Mesenchymal stem cell (in vitro differentiated cells and primary cell): ENCODE results near the gene PNLIPRP3.

ENCODE experiments used
- DNase-seq: peaks from one replicate; pipeline ENCODE4 v3.0.0-alpha.2; 2013
- H2AFZ ChIP-seq: one replicate; pipeline ENCODE4 v1.6.1; 2013; ENCODE audit warnings: low read depth, mild to moderate bottlenecking, control low read depth, inconsistent platforms, low read length, moderate library complexity
- H2AK5ac ChIP-seq: 2 replicates; pipeline ENCODE4 v1.6.1; 2013; ENCODE audit warnings: low read length, moderate library complexity, mild to moderate bottlenecking, inconsistent platforms; ENCODE audit not compliant: severe bottlenecking
- H2BK120ac ChIP-seq: one replicate; pipeline ENCODE4 v1.6.1; 2013; ENCODE audit warnings: low read depth, mild to moderate bottlenecking, inconsistent platforms, low read length, moderate library complexity
- H2BK12ac ChIP-seq, 2 experiments: one replicate each; pipeline ENCODE4 v1.6.1; 2013; ENCODE audit warnings: inconsistent platforms in 2 of 2, low read length in 2 of 2, mild to moderate bottlenecking in 2 of 2, moderate library complexity in 2 of 2, control low read depth in 1 of 2
- H2BK15ac ChIP-seq: one replicate; pipeline ENCODE4 v1.6.1; 2013; ENCODE audit warnings: mild to moderate bottlenecking, low read depth, inconsistent platforms; ENCODE audit not compliant: poor library complexity, severe bottlenecking
- H2BK5ac ChIP-seq: 2 replicates; pipeline ENCODE4 v1.6.1; 2013; ENCODE audit warnings: low read depth, mild to moderate bottlenecking, low read length, control low read depth, inconsistent platforms; ENCODE audit not compliant: poor library complexity, severe bottlenecking
- H3K14ac ChIP-seq, 2 experiments: one replicate each; pipeline ENCODE4 v1.6.1; 2013; ENCODE audit warnings: inconsistent platforms in 2 of 2, low read length in 2 of 2, control low read depth in 1 of 2, mild to moderate bottlenecking in 1 of 2, moderate library complexity in 1 of 2
- H3K18ac ChIP-seq, 2 experiments: one replicate each; pipeline ENCODE4 v1.6.1; 2013; ENCODE audit warnings: inconsistent platforms in 2 of 2, low read length in 2 of 2, control low read depth in 1 of 2, low read depth in 1 of 2, mild to moderate bottlenecking in 1 of 2
- H3K23ac ChIP-seq, 2 experiments: one replicate each; pipeline ENCODE4 v1.6.1; 2013; ENCODE audit warnings: inconsistent platforms in 2 of 2, low read length in 2 of 2, mild to moderate bottlenecking in 2 of 2, moderate library complexity in 2 of 2, control low read depth in 1 of 2
- H3K27ac ChIP-seq: 2 replicates; pipeline ENCODE4 v1.5.1; 2013; ENCODE audit warnings: mild to moderate bottlenecking, moderate library complexity, low read length, control low read depth, inconsistent platforms; ENCODE audit not compliant: poor library complexity, severe bottlenecking
- H3K27me3 ChIP-seq, 2 experiments: 2 replicates each; pipeline versions ENCODE4 v1.6.1 to v1.7.0; 2013; ENCODE audit warnings: low read length in 2 of 2, mild to moderate bottlenecking in 2 of 2, moderate library complexity in 2 of 2, control low read depth in 1 of 2, inconsistent platforms in 1 of 2; ENCODE audit not compliant: control insufficient read depth in 1 of 2, insufficient read depth in 1 of 2
- H3K36me3 ChIP-seq, 2 experiments: 2 replicates each; pipeline versions ENCODE4 v1.6.1 to v1.7.0; 2013; ENCODE audit warnings: low read length in 2 of 2, control low read depth in 1 of 2, inconsistent platforms in 1 of 2, low read depth in 1 of 2, mild to moderate bottlenecking in 1 of 2; ENCODE audit not compliant: insufficient read depth in 2 of 2, control insufficient read depth in 1 of 2
- H3K4ac ChIP-seq, 2 experiments: one replicate each; pipeline ENCODE4 v1.6.1; 2013; ENCODE audit warnings: inconsistent platforms in 2 of 2, low read length in 2 of 2, mild to moderate bottlenecking in 2 of 2, moderate library complexity in 2 of 2, control low read depth in 1 of 2, low read depth in 1 of 2
- H3K4me1 ChIP-seq: 2 replicates; pipeline ENCODE4 v1.6.1; 2013; ENCODE audit warnings: low read depth, low read length, control low read depth; ENCODE audit not compliant: control insufficient read depth, insufficient read depth
- H3K4me2 ChIP-seq: 2 replicates; pipeline ENCODE4 v1.6.1; 2013; ENCODE audit warnings: low read length, mild to moderate bottlenecking, inconsistent platforms; ENCODE audit not compliant: poor library complexity, severe bottlenecking
- H3K4me3 ChIP-seq, 2 experiments: 2 replicates each; pipeline versions ENCODE4 v1.5.1 to v1.7.0; 2013; ENCODE audit warnings: low read length in 2 of 2, mild to moderate bottlenecking in 2 of 2, control low read depth in 1 of 2, low read depth in 1 of 2; ENCODE audit not compliant: insufficient read depth in 1 of 2
- H3K79me1 ChIP-seq: replicated peaks from 2 replicates; pipeline ENCODE4 v1.6.1; 2013; ENCODE audit warnings: mild to moderate bottlenecking, control low read depth, low read length, inconsistent platforms; ENCODE audit not compliant: poor library complexity, severe bottlenecking
- H3K9ac ChIP-seq: 2 replicates; pipeline ENCODE4 v1.7.0; 2013; ENCODE audit warnings: mild to moderate bottlenecking, low read length, moderate library complexity
- H3K9me3 ChIP-seq: 2 replicates; pipeline ENCODE4 v1.7.0; 2013; ENCODE audit warnings: mild to moderate bottlenecking, low read length; ENCODE audit not compliant: control insufficient read depth
- H4K8ac ChIP-seq: one replicate; pipeline ENCODE4 v1.6.1; 2013; ENCODE audit warnings: inconsistent platforms, mild to moderate bottlenecking, low read length, moderate library complexity
- H4K91ac ChIP-seq: one replicate; pipeline ENCODE4 v1.6.1; 2013; ENCODE audit warnings: mild to moderate bottlenecking, low read length, inconsistent platforms
- WGBS: methylation state at CpG from one replicate; pipeline ENCODE4 v1.1.7; 2013; ENCODE audit warnings: mixed read lengths; 5-methylcytosine and 5-hydroxymethylcytosine counted together

PNLIPRP3 gene

DNA sequence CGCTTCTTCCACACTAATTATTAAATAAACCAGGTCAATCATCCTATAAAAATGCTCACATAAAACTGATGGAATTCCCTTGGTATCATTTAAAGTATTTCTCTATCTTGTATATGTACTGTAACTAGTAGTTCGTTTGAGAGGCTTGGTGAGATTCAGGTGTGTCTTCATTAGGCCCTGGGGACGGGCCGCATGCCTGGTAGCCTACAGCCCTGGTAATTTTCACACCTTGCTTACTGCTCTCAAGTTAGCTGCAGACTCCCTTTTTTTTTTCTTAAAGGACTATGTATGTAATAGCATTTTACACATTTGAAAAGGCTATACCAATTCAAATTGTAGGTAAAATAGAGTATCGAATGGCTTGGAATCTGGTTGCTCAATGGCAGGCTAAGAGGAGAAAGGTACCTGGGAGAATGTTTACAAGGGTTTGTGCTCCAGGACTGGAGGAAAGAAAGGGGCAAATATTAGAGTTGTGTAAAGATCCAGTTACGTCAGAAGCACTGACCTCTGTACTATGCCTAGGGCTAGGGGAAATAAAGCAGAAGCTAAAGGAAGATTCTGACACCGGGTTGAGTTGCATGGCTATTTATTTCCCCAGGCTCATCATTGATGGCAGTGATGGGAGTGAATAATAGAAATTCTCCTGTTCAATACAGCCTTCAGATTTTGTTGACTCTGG lies 59.3 kb downstream of the PNLIPRP3 start:
- no peak overlapping the region for H3K4me3 ChIP-seq
- no peak overlapping the region for H2BK120ac ChIP-seq
- H3K23ac ChIP-seq, result no peak overlapping the region
- no peak overlapping the region for H3K14ac ChIP-seq
- no peak overlapping the region for H2AK5ac ChIP-seq
- WGBS, result 68% methylated on average over 7 of the region's 7 CpGs
- no peak overlapping the region for H3K9ac ChIP-seq
- no peak overlapping the region for H4K91ac ChIP-seq
- H2AFZ ChIP-seq, result no peak overlapping the region
- no peak overlapping the region for H3K27ac ChIP-seq
- no peak overlapping the region for H2BK5ac ChIP-seq
- no peaks in the 10 kb centered on the region for H3K4me1 ChIP-seq
- DNase-seq, result no peak
- H3K79me1 ChIP-seq, result no peaks in the 10 kb centered on the region
- no peak overlapping the region for H2BK12ac ChIP-seq
- H3K18ac ChIP-seq, result no peak overlapping the region
- H4K8ac ChIP-seq, result no peak overlapping the region
- no peak overlapping the region for H2BK15ac ChIP-seq
- H3K9me3 ChIP-seq, result no peaks in the 10 kb centered on the region
- no peak overlapping the region for H3K4ac ChIP-seq
- no peak overlapping the region for H3K4me2 ChIP-seq
- no peaks in the 10 kb centered on the region for H3K36me3 ChIP-seq
- peaks cover 0 to 4% of the 10 kb centered on the region in 2 experiments for H3K27me3 ChIP-seq

- Histone ChIP-seq H3K4me1 (no peaks in the 10 kb centered on the region), H3K4ac (no peak overlapping the region), H3K27ac (no peak overlapping the region), H4K8ac (no peak overlapping the region), H2AFZ (no peak overlapping the region), H3K9me3 (no peaks in the 10 kb centered on the region), H3K4me3 (no peak overlapping the region), H2BK120ac (no peak overlapping the region), H2BK12ac (no peak overlapping the region), H3K14ac (no peak overlapping the region), H3K9ac (no peak overlapping the region), H2BK5ac (no peak overlapping the region), H2AK5ac (no peak overlapping the region), H4K91ac (no peak overlapping the region), H3K18ac (no peak overlapping the region), H2BK15ac (no peak overlapping the region), H3K23ac (no peak overlapping the region), H3K27me3 (peaks cover 0 to 4% of the 10 kb centered on the region in 2 experiments), H3K79me1 (no peaks in the 10 kb centered on the region), H3K36me3 (no peaks in the 10 kb centered on the region), H3K4me2 (no peak overlapping the region)
- 79% methylated on average over 1 of the region's 1 CpG for WGBS
- DNase-seq, result no peak
Measured at GRCh38 chr10:116487522-116488430, 60.1 kb downstream of the PNLIPRP3 start.

DNA sequence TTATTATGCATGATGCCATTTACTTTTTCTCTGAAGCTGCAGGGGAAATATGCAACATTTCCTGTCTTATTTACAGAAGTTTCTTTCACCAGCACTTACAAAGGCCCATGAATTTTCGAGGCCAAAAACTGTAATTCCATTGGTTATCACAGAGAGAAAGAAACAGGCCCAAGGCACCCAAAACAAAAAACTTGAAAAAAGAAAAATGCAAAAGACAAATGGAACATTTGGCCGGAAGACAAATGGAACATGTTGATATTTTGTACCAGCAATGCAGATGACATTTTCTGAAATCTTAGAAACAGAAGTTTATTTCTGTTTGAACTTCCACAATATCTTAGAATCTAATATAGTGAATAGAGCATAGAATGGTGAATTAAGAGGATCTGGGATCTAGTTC lies 61.8 kb downstream of the PNLIPRP3 start:
- H3K23ac ChIP-seq, result no peak overlapping the region
- no peak overlapping the region for H2BK15ac ChIP-seq
- H2BK12ac ChIP-seq, result no peak overlapping the region
- no peaks in the 10 kb centered on the region for H3K79me1 ChIP-seq
- H4K91ac ChIP-seq, result no peak overlapping the region
- H4K8ac ChIP-seq, result no peak overlapping the region
- H3K9ac ChIP-seq, result no peak overlapping the region
- H2AK5ac ChIP-seq, result no peak overlapping the region
- H3K18ac ChIP-seq, result no peak overlapping the region
- H3K36me3 ChIP-seq, result no peaks in the 10 kb centered on the region
- H2BK120ac ChIP-seq, result no peak overlapping the region
- no peak for DNase-seq
- H3K27ac ChIP-seq, result no peak overlapping the region
- no peak overlapping the region for H3K4me3 ChIP-seq
- no peak overlapping the region for H3K4me2 ChIP-seq
- no peak overlapping the region for H2AFZ ChIP-seq
- H3K9me3 ChIP-seq, result no peaks in the 10 kb centered on the region
- 72% methylated on average over 2 of the region's 2 CpGs for WGBS
- peaks cover 0 to 4% of the 10 kb centered on the region in 2 experiments for H3K27me3 ChIP-seq
- H3K14ac ChIP-seq, result no peak overlapping the region
- no peak overlapping the region for H2BK5ac ChIP-seq
- no peaks in the 10 kb centered on the region for H3K4me1 ChIP-seq
- no peak overlapping the region for H3K4ac ChIP-seq

- no peaks in the 10 kb centered on the region for H3K36me3 ChIP-seq
- no peaks in the 10 kb centered on the region for H3K79me1 ChIP-seq
- 33% methylated on average over 1 of the region's 2 CpGs for WGBS
- no peak overlapping the region for H3K18ac ChIP-seq
- H2AFZ ChIP-seq, result no peak overlapping the region
- H3K9me3 ChIP-seq, result no peaks in the 10 kb centered on the region
- H2AK5ac ChIP-seq, result no peak overlapping the region
- no peak overlapping the region for H4K8ac ChIP-seq
- H3K4me1 ChIP-seq, result no peaks in the 10 kb centered on the region
- no peak overlapping the region for H2BK12ac ChIP-seq
- no peak overlapping the region for H4K91ac ChIP-seq
- H3K4me2 ChIP-seq, result no peak overlapping the region
- H3K9ac ChIP-seq, result no peak overlapping the region
- H3K14ac ChIP-seq, result no peak overlapping the region
- no peak overlapping the region for H2BK15ac ChIP-seq
- H2BK5ac ChIP-seq, result no peak overlapping the region
- H3K23ac ChIP-seq, result no peak overlapping the region
- peak; percentile 25 for DNase-seq
- H2BK120ac ChIP-seq, result no peak overlapping the region
- no peak overlapping the region for H3K27ac ChIP-seq
- peaks cover 0 to 4% of the 10 kb centered on the region in 2 experiments for H3K27me3 ChIP-seq
- H3K4ac ChIP-seq, result no peak overlapping the region
- no peak overlapping the region for H3K4me3 ChIP-seq
Measured at GRCh38 chr10:116490028-116490662, 62.5 kb downstream of the PNLIPRP3 start.
